HTR-8/SVneo (cell line): ENCODE data around the gene CRTC2.

ENCODE experiments used
- DNase-seq: peaks from one replicate; pipeline ENCODE4 v3.0.0; 2011; ENCODE audit warnings: low spot score, mixed read lengths; ENCODE audit not compliant: insufficient read length
- FAIRE-seq: peaks from 2 replicates; lab custom pipeline; 2011; peaks lifted over from hg19 to GRCh38; lab: Jason Lieb, UNC

CRTC2 gene

GRCh38 chr1:153954826-153955225, 3.6 kb downstream of the CRTC2 start:
- FAIRE-seq (no peak), DNase-seq (no peak)

GRCh38 chr1:153953859-153954365, 4.5 kb downstream of the CRTC2 start:
- no peak for DNase-seq
- no peak for FAIRE-seq

GRCh38 chr1:153951801-153952200, 6.6 kb downstream of the CRTC2 start:
- FAIRE-seq, result no peak
- no peak for DNase-seq

- no peak for DNase-seq
- no peak for FAIRE-seq
Observed at GRCh38 chr1:153951183-153951582, 7.2 kb downstream of the CRTC2 start.

GRCh38 chr1:153946622-153947241, 11.7 kb downstream of the CRTC2 start, which contains the start of gene DENND4B:
DENND4B (minus strand) TSS chr1:153946718; CDS start chr1:153944374, 2,344 bp downstream.
- DNase-seq, result peak; percentile 89
- no peak for FAIRE-seq

- no peak for DNase-seq
- FAIRE-seq, result peak; percentile 46
Observed at GRCh38 chr1:153945795-153946621, 12.4 kb downstream of the CRTC2 start.

GRCh38 chr1:153945131-153945794, 13.1 kb downstream of the CRTC2 start:
- no peak for DNase-seq
- no peak for FAIRE-seq

- DNase-seq (no peak), FAIRE-seq (no peak)
Observed at GRCh38 chr1:153944827-153945117, 13.6 kb downstream of the CRTC2 start.

GRCh38 chr1:153944005-153944826, 14.2 kb downstream of the CRTC2 start:
- no peak for FAIRE-seq
- no peak for DNase-seq

- FAIRE-seq, result no peak
- DNase-seq, result no peak
Observed at GRCh38 chr1:153942766-153943549, 15.5 kb downstream of the CRTC2 start.

GRCh38 chr1:153941826-153942725, 16.3 kb downstream of the CRTC2 start:
- no peak for FAIRE-seq
- no peak for DNase-seq

- DNase-seq (no peak), FAIRE-seq (no peak)
Observed at GRCh38 chr1:153940756-153941155, 17.7 kb downstream of the CRTC2 start.

GRCh38 chr1:153939476-153939875, 18.9 kb downstream of the CRTC2 start:
- FAIRE-seq (no peak), DNase-seq (no peak)

- no peak for FAIRE-seq
- DNase-seq, result no peak
Observed at GRCh38 chr1:153938996-153939395, 19.4 kb downstream of the CRTC2 start.

GRCh38 chr1:153937331-153937730, 21.1 kb downstream of the CRTC2 start:
- FAIRE-seq (no peak), DNase-seq (no peak)

- DNase-seq (no peak), FAIRE-seq (no peak)
Observed at GRCh38 chr1:153936011-153936802, 22.2 kb downstream of the CRTC2 start.

- DNase-seq, result no peak
- FAIRE-seq, result no peak
Observed at GRCh38 chr1:153934746-153935145, 23.7 kb downstream of the CRTC2 start.

- no peak for FAIRE-seq
Observed at GRCh38 chr1:153933955-153934354, 24.5 kb downstream of the CRTC2 start.

More at GRCh38 chr1:153933955-153934354, 24.5 kb downstream of the CRTC2 start:
- DNase-seq, result no peak
